Measurements from ENCODE around the gene LRRC71.

- TF ChIP-seq, protein P1, sequence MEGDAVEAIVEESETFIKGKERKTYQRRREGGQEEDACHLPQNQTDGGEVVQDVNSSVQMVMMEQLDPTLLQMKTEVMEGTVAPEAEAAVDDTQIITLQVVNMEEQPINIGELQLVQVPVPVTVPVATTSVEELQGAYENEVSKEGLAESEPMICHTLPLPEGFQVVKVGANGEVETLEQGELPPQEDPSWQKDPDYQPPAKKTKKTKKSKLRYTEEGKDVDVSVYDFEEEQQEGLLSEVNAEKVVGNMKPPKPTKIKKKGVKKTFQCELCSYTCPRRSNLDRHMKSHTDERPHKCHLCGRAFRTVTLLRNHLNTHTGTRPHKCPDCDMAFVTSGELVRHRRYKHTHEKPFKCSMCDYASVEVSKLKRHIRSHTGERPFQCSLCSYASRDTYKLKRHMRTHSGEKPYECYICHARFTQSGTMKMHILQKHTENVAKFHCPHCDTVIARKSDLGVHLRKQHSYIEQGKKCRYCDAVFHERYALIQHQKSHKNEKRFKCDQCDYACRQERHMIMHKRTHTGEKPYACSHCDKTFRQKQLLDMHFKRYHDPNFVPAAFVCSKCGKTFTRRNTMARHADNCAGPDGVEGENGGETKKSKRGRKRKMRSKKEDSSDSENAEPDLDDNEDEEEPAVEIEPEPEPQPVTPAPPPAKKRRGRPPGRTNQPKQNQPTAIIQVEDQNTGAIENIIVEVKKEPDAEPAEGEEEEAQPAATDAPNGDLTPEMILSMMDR (IDR thresholded peaks at IDR 0.05): no peak
- no peak for TF ChIP-seq EZH2 (IDR thresholded peaks at IDR 0.05)
- no peak for TF ChIP-seq EZH2phosphoT487 (IDR thresholded peaks at IDR 0.05)
Measured at GRCh38 chr1:156909671-156910070, 10.8 kb upstream of the LRRC71 start.
